WTC11 (cell line): ENCODE data around the gene NDUFV3. TPM values are rescaled to one million over a fixed set of nuclear protein-coding genes. Genes with fewer than 3 reads are reported as not detected.

ENCODE experiments used
- ATAC-seq: fragments of 200-7000 bp; cut with Tn5 transposase; 2 replicates; pipeline ENCODE4 v1.10.0; 2021; ENCODE audit warnings: mild to moderate bottlenecking, moderate library complexity
- CTCF ChIA-PET: fragments of 300-600 bp; sonication (Branson Sonifier 250); formaldehyde crosslinking; loops from one replicate; lab custom pipeline; 2021; ENCODE audit warnings: antibody characterized with exemption; lab: Charles Lee
- POLR2A ChIA-PET: fragments of 350-600 bp; sonication (Branson Sonifier 250); formaldehyde crosslinking; loops from one replicate; lab custom pipeline; 2021; ENCODE audit warnings: antibody characterized with exemption; lab: Charles Lee
- DNase-seq: peaks from one replicate; pipeline ENCODE4 v3.0.0; 2021; ENCODE audit warnings: low spot score
- H3K27ac Mint-ChIP-seq: 2 replicates; pipeline ENCODE4 v1.8.0; 2021; ENCODE audit warnings: mixed read lengths
- H3K27me3 Mint-ChIP-seq: 2 replicates; pipeline ENCODE4 v1.8.0; 2021; ENCODE audit warnings: low read depth, mild to moderate bottlenecking, moderate library complexity, mixed read lengths
- H3K36me3 Mint-ChIP-seq: 2 replicates; pipeline ENCODE4 v1.8.0; 2021; ENCODE audit warnings: mixed read lengths
- H3K4me1 Mint-ChIP-seq: 2 replicates; pipeline ENCODE4 v1.8.0; 2022; ENCODE audit warnings: mixed read lengths
- H3K4me3 Mint-ChIP-seq: 2 replicates; pipeline ENCODE4 v1.8.0; 2021; ENCODE audit warnings: mild to moderate bottlenecking, moderate library complexity, mixed read lengths
- H3K9me3 Mint-ChIP-seq: 2 replicates; pipeline ENCODE4 v1.8.0; 2021; ENCODE audit warnings: mixed read lengths
- ARID4B ChIP-seq: sonication (generic); formaldehyde crosslinking; IDR thresholded peaks from 2 replicates; pipeline ENCODE4 v1.8.0; 2023; ENCODE audit warnings: missing genetic modification reagents, mild to moderate bottlenecking, borderline replicate concordance
- CBFB ChIP-seq: sonication (generic); formaldehyde crosslinking; IDR thresholded peaks from 2 replicates; pipeline ENCODE4 v1.8.1; 2022; ENCODE audit warnings: mild to moderate bottlenecking, low read depth, missing genetic modification reagents
- CREM ChIP-seq: sonication (generic); formaldehyde crosslinking; IDR thresholded peaks from 2 replicates; pipeline ENCODE4 v1.8.1; 2022; ENCODE audit warnings: mild to moderate bottlenecking, missing genetic modification reagents, moderate library complexity
- ELF4 ChIP-seq: sonication (generic); formaldehyde crosslinking; IDR thresholded peaks from 2 replicates; pipeline ENCODE4 v1.8.1; 2022; ENCODE audit warnings: low read depth, mild to moderate bottlenecking, moderate library complexity, missing genetic modification reagents
- ESRRA ChIP-seq: sonication (generic); formaldehyde crosslinking; IDR thresholded peaks from 2 replicates; pipeline ENCODE4 v1.8.1; 2022; ENCODE audit warnings: mild to moderate bottlenecking, missing genetic modification reagents, borderline replicate concordance
- ETV6 ChIP-seq: sonication (generic); formaldehyde crosslinking; IDR thresholded peaks from 2 replicates; pipeline ENCODE4 v1.8.1; 2022; ENCODE audit warnings: mild to moderate bottlenecking, missing genetic modification reagents
- FOXJ3 ChIP-seq: sonication (generic); formaldehyde crosslinking; IDR thresholded peaks from 2 replicates; pipeline ENCODE4 v1.9.0; 2021; ENCODE audit warnings: missing genetic modification reagents, mild to moderate bottlenecking, borderline replicate concordance
- FOXK1 ChIP-seq: sonication (generic); formaldehyde crosslinking; IDR thresholded peaks from 2 replicates; pipeline ENCODE4 v1.8.0; 2022; ENCODE audit warnings: mild to moderate bottlenecking, moderate library complexity, missing genetic modification reagents
- FOXP4 ChIP-seq: sonication (generic); formaldehyde crosslinking; IDR thresholded peaks from 2 replicates; pipeline ENCODE4 v1.8.0; 2022; ENCODE audit warnings: mild to moderate bottlenecking, missing genetic modification reagents
- GRHL2 ChIP-seq: fragments of 250-450 bp; sonication (Bioruptor Pico); IDR thresholded peaks from 2 replicates; pipeline ENCODE4 v1.8.0; 2022; ENCODE audit warnings: mild to moderate bottlenecking, moderate library complexity; ENCODE audit not compliant: insufficient replicate concordance, severe bottlenecking
- GTF2I ChIP-seq: fragments of 250-450 bp; sonication (Bioruptor Pico); conservative IDR thresholded peaks from 2 replicates; pipeline ENCODE4 v1.4.0; 2021; ENCODE audit warnings: mild to moderate bottlenecking
- JUN ChIP-seq: sonication (generic); formaldehyde crosslinking; IDR thresholded peaks from 2 replicates; pipeline ENCODE4 v1.8.0; 2023; ENCODE audit warnings: mild to moderate bottlenecking, missing genetic modification reagents
- MAX ChIP-seq: sonication (generic); formaldehyde crosslinking; IDR thresholded peaks from 2 replicates; pipeline ENCODE4 v1.8.0; 2022; ENCODE audit warnings: mild to moderate bottlenecking, missing genetic modification reagents
- MLX ChIP-seq: sonication (generic); formaldehyde crosslinking; IDR thresholded peaks from 2 replicates; pipeline ENCODE4 v1.8.1; 2023; ENCODE audit warnings: mild to moderate bottlenecking, missing genetic modification reagents, moderate library complexity
- MYBL2 ChIP-seq: sonication (generic); formaldehyde crosslinking; IDR thresholded peaks from 2 replicates; pipeline ENCODE4 v1.8.1; 2023; ENCODE audit warnings: mild to moderate bottlenecking, moderate library complexity, missing genetic modification reagents
- NFATC4 ChIP-seq: fragments of 250-450 bp; sonication (Bioruptor Pico); IDR thresholded peaks from 2 replicates; pipeline ENCODE4 v1.9.0; 2021; ENCODE audit warnings: mild to moderate bottlenecking
- NFE2L1 ChIP-seq: sonication (generic); formaldehyde crosslinking; IDR thresholded peaks from 2 replicates; pipeline ENCODE4 v1.8.1; 2023; ENCODE audit warnings: missing genetic modification reagents
- OVOL2 ChIP-seq: fragments of 250-450 bp; sonication (Bioruptor Pico); IDR thresholded peaks from 2 replicates; pipeline ENCODE4 v1.9.0; 2021; ENCODE audit warnings: mild to moderate bottlenecking, borderline replicate concordance
- SMAD3 ChIP-seq: sonication (generic); formaldehyde crosslinking; IDR thresholded peaks from 2 replicates; pipeline ENCODE4 v1.8.0; 2022; ENCODE audit warnings: missing genetic modification reagents, mild to moderate bottlenecking, borderline replicate concordance
- SOX15 ChIP-seq: fragments of 250-450 bp; sonication (Bioruptor Pico); IDR thresholded peaks from 2 replicates; pipeline ENCODE4 v1.9.0; 2021; ENCODE audit warnings: mild to moderate bottlenecking
- SP1 ChIP-seq: sonication (generic); formaldehyde crosslinking; conservative IDR thresholded peaks from 2 replicates; pipeline ENCODE4 v1.8.1; 2022; ENCODE audit warnings: missing genetic modification reagents
- TEAD1 ChIP-seq: sonication (generic); formaldehyde crosslinking; IDR thresholded peaks from 2 replicates; pipeline ENCODE4 v1.8.0; 2022; ENCODE audit warnings: mild to moderate bottlenecking, missing genetic modification reagents
- ZBTB21 ChIP-seq: sonication (generic); formaldehyde crosslinking; IDR thresholded peaks from 2 replicates; pipeline ENCODE4 v1.8.1; 2023; ENCODE audit warnings: mild to moderate bottlenecking, missing genetic modification reagents, borderline replicate concordance
- ZBTB43 ChIP-seq: sonication (generic); formaldehyde crosslinking; IDR thresholded peaks from 2 replicates; pipeline ENCODE4 v1.8.1; 2023; ENCODE audit warnings: mild to moderate bottlenecking, missing genetic modification reagents
- ZNF219 ChIP-seq: sonication (generic); formaldehyde crosslinking; IDR thresholded peaks from 2 replicates; pipeline ENCODE4 v1.8.0; 2023; ENCODE audit warnings: missing genetic modification reagents, mild to moderate bottlenecking, borderline replicate concordance
- ZNF232 ChIP-seq: sonication (generic); formaldehyde crosslinking; IDR thresholded peaks from 2 replicates; pipeline ENCODE4 v1.8.0; 2022; ENCODE audit warnings: mild to moderate bottlenecking, missing genetic modification reagents
- ZNF263 ChIP-seq: sonication (generic); formaldehyde crosslinking; IDR thresholded peaks from 2 replicates; pipeline ENCODE4 v1.8.1; 2022; ENCODE audit warnings: low read depth, mild to moderate bottlenecking, moderate library complexity, missing genetic modification reagents
- total RNA-seq: library from RNA; stranded (reverse); gene quantifications from 3 replicates; pipeline ENCODE4 v1.2.3, GENCODE V29; 2021

Gene NDUFV3
- total RNA-seq, 1 experiment from 2014 or later = 28.5 TPM

GRCh38 chr21:42959728-42960127, 66.6 kb downstream of the NDUFV3 start:
- no peak for DNase-seq
- ATAC-seq = peak; percentile 68
- H3K4me3 Mint-ChIP-seq = no peak overlapping the region
- CTCF ChIA-PET = interaction anchor here (1.3 kb wide), 1 partner anchor 9 kb away, joined by 4 read pairs; no protein-coding TSS in a partner anchor
- H3K27me3 Mint-ChIP-seq = no peaks in the 10 kb centered on the region
- no peaks in the 10 kb centered on the region for H3K36me3 Mint-ChIP-seq
- H3K27ac Mint-ChIP-seq = peak overlapping the region; percentile 100
- TF ChIP-seq FOXJ3 (CRISPR knock-in tag) (0 out of 2 replicates have a peak, but pooled peaks have one; percentile 20), CREM (CRISPR knock-in tag) (no peak), MAX (CRISPR knock-in tag) (peak; percentile 41; the same call in 1 of the 2 replicates), ESRRA (no peak), ETV6 (0 out of 2 replicates have a peak, but pooled peaks have one; percentile 36), SOX15 (no peak), MYBL2 (CRISPR knock-in tag) (no peak), ELF4 (CRISPR knock-in tag) (no peak), FOXP4 (CRISPR knock-in tag) (peak; percentile 77; the same call in 1 of the 2 replicates), TEAD1 (CRISPR knock-in tag) (peak; percentile 42; the same call in 1 of the 2 replicates), FOXK1 (CRISPR knock-in tag) (peak; percentile 61; the same call in 1 of the 2 replicates), MLX (CRISPR knock-in tag) (no peak), GTF2I (no peak)
- peaks cover 70% of the 10 kb centered on the region for H3K4me1 Mint-ChIP-seq
- peaks cover 3% of the 10 kb centered on the region; the same call in 1 of the 2 replicates for H3K9me3 Mint-ChIP-seq
- POLR2A ChIA-PET = interaction anchor here (1.4 to 2.1 kb wide), 2 partner anchors 14 to 26 kb away, joined by 9 read pairs; no protein-coding TSS in a partner anchor

- POLR2A ChIA-PET = interaction anchor here (1.1 kb wide), 1 partner anchor 35 kb away, joined by 3 read pairs; no protein-coding TSS in a partner anchor
- DNase-seq (no peak), ATAC-seq (no peak)
- CTCF ChIA-PET = interaction anchor here (1.4 kb wide), 1 partner anchor 39 kb away, joined by 4 read pairs; no protein-coding TSS in a partner anchor
- peaks cover 44% of the 10 kb centered on the region for H3K4me1 Mint-ChIP-seq
- H3K4me3 Mint-ChIP-seq = no peak overlapping the region
- no peaks in the 10 kb centered on the region for H3K27me3 Mint-ChIP-seq
- no peaks in the 10 kb centered on the region for H3K36me3 Mint-ChIP-seq
- peaks cover 3% of the 10 kb centered on the region; the same call in 1 of the 2 replicates for H3K9me3 Mint-ChIP-seq
- peak overlapping the region; percentile 19 for H3K27ac Mint-ChIP-seq
- TF ChIP-seq NFATC4 (CRISPR knock-in tag) = no peak
- TF ChIP-seq ZBTB43 (CRISPR knock-in tag) = no peak
- no peak for TF ChIP-seq SP1 (CRISPR knock-in tag)
- TF ChIP-seq ARID4B (CRISPR knock-in tag) = no peak
- TF ChIP-seq ZNF263 = no peak
- TF ChIP-seq OVOL2 (CRISPR knock-in tag) = no peak
- no peak for TF ChIP-seq JUN (CRISPR knock-in tag)
- TF ChIP-seq ZNF232 (CRISPR knock-in tag) = no peak
- no peak for TF ChIP-seq GRHL2 (CRISPR knock-in tag)
- TF ChIP-seq SMAD3 (CRISPR knock-in tag) = no peak
- no peak for TF ChIP-seq ZBTB21
- no peak for TF ChIP-seq ZNF219 (CRISPR knock-in tag)
- no peak for TF ChIP-seq NFE2L1 (CRISPR knock-in tag)
- no peak for TF ChIP-seq CBFB (CRISPR knock-in tag)
These were observed 69.4 kb downstream of the NDUFV3 start for GRCh38 chr21:42962380-42963007.
